ENCODE measurements around the gene MOB3B. TPM values are rescaled to one million over a fixed set of nuclear protein-coding genes. Genes with fewer than 3 reads are reported as not detected.

MOB3B gene
- total RNA-seq, 1 donor, result under 0.01 TPM

DNA sequence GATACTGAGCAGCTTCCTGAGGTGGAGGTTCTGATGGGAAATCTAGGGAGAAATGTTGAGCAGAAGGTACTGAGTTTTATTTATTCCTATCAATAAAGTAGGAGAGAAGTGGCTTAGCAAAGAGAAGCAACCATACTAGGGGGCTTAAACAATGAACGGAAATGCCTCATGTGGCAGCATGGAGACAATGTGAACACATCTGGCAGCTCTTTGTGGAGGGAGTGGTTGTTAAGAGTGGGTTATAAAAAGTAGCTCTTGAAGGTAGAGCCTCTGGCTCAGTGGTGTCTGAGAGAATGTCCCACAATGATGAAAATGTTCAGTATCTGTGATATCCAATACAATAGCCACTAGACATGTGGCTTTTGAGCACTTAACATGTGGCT, 179.9 kb downstream of the MOB3B start:
- DNase-seq (ENCODE audit: insufficient read length, low spot score, missing footprints), result no peak
- H3K4me3 ChIP-seq (ENCODE audit: insufficient read depth, low read length), result no peak overlapping the region
- no peak overlapping the region for H3K27ac ChIP-seq (ENCODE audit: low read depth, low read length)
- H2AFZ ChIP-seq (ENCODE audit: low read length), result no peak overlapping the region
- H3K79me2 ChIP-seq (ENCODE audit: insufficient read depth, low read length), result no peaks in the 10 kb centered on the region
- no peak overlapping the region for H3K4me2 ChIP-seq (ENCODE audit: insufficient read depth, low read length)
- no peak for TF ChIP-seq CTCF (IDR thresholded peaks at IDR 0.05; ENCODE audit: extremely low read depth, low read depth, low read length)
- H3K36me3 ChIP-seq (ENCODE audit: insufficient read depth, low read length), result no peaks in the 10 kb centered on the region
- H3K4me1 ChIP-seq (ENCODE audit: insufficient read depth, low read length), result no peaks in the 10 kb centered on the region
- H4K20me1 ChIP-seq (ENCODE audit: insufficient read depth, low read length), result no peaks in the 10 kb centered on the region
- no peaks in the 10 kb centered on the region for H3K9me3 ChIP-seq (ENCODE audit: low read depth, low read length)
- H3K27me3 ChIP-seq (ENCODE audit: insufficient read depth, low read length), result no peaks in the 10 kb centered on the region

GRCh38 chr9:27348785-27349697, 180.6 kb downstream of the MOB3B start:
- no peak overlapping the region for H2AFZ ChIP-seq (ENCODE audit: low read length)
- no peak overlapping the region for H3K4me3 ChIP-seq (ENCODE audit: insufficient read depth, low read length)
- H3K79me2 ChIP-seq (ENCODE audit: insufficient read depth, low read length), result no peaks in the 10 kb centered on the region
- DNase-seq (ENCODE audit: insufficient read length, low spot score, missing footprints), result no peak
- H3K27ac ChIP-seq (ENCODE audit: low read depth, low read length), result no peak overlapping the region
- no peaks in the 10 kb centered on the region for H3K36me3 ChIP-seq (ENCODE audit: insufficient read depth, low read length)
- H3K4me2 ChIP-seq (ENCODE audit: insufficient read depth, low read length), result no peak overlapping the region
- no peaks in the 10 kb centered on the region for H4K20me1 ChIP-seq (ENCODE audit: insufficient read depth, low read length)
- H3K4me1 ChIP-seq (ENCODE audit: insufficient read depth, low read length), result no peaks in the 10 kb centered on the region
- TF ChIP-seq CTCF (IDR thresholded peaks at IDR 0.05; ENCODE audit: extremely low read depth, low read depth, low read length), result no peak
- H3K9me3 ChIP-seq (ENCODE audit: low read depth, low read length), result no peaks in the 10 kb centered on the region
- H3K27me3 ChIP-seq (ENCODE audit: insufficient read depth, low read length), result no peaks in the 10 kb centered on the region

GRCh38 chr9:27347889-27348288, 181.7 kb downstream of the MOB3B start:
- Histone ChIP-seq H3K4me1 (ENCODE audit: insufficient read depth, low read length) (no peaks in the 10 kb centered on the region), H3K36me3 (ENCODE audit: insufficient read depth, low read length) (no peaks in the 10 kb centered on the region), H3K27me3 (ENCODE audit: insufficient read depth, low read length) (no peaks in the 10 kb centered on the region), H3K4me3 (ENCODE audit: insufficient read depth, low read length) (no peak overlapping the region), H3K4me2 (ENCODE audit: insufficient read depth, low read length) (no peak overlapping the region), H3K79me2 (ENCODE audit: insufficient read depth, low read length) (no peaks in the 10 kb centered on the region), H4K20me1 (ENCODE audit: insufficient read depth, low read length) (no peaks in the 10 kb centered on the region), H3K9me3 (ENCODE audit: low read depth, low read length) (no peaks in the 10 kb centered on the region), H3K27ac (ENCODE audit: low read depth, low read length) (no peak overlapping the region), H2AFZ (ENCODE audit: low read length) (no peak overlapping the region)
- no peak for DNase-seq (ENCODE audit: insufficient read length, low spot score, missing footprints)
- no peak for TF ChIP-seq CTCF (IDR thresholded peaks at IDR 0.05; ENCODE audit: extremely low read depth, low read depth, low read length)

- no peaks in the 10 kb centered on the region for H3K27me3 ChIP-seq (ENCODE audit: insufficient read depth, low read length)
- DNase-seq (ENCODE audit: insufficient read length, low spot score, missing footprints), result no peak
- no peaks in the 10 kb centered on the region for H4K20me1 ChIP-seq (ENCODE audit: insufficient read depth, low read length)
- no peaks in the 10 kb centered on the region for H3K36me3 ChIP-seq (ENCODE audit: insufficient read depth, low read length)
- no peak for TF ChIP-seq CTCF (IDR thresholded peaks at IDR 0.05; ENCODE audit: extremely low read depth, low read depth, low read length)
- no peaks in the 10 kb centered on the region for H3K79me2 ChIP-seq (ENCODE audit: insufficient read depth, low read length)
- H3K4me3 ChIP-seq (ENCODE audit: insufficient read depth, low read length), result no peak overlapping the region
- H3K4me2 ChIP-seq (ENCODE audit: insufficient read depth, low read length), result no peak overlapping the region
- no peak overlapping the region for H3K27ac ChIP-seq (ENCODE audit: low read depth, low read length)
- no peaks in the 10 kb centered on the region for H3K9me3 ChIP-seq (ENCODE audit: low read depth, low read length)
- H3K4me1 ChIP-seq (ENCODE audit: insufficient read depth, low read length), result no peaks in the 10 kb centered on the region
- no peak overlapping the region for H2AFZ ChIP-seq (ENCODE audit: low read length)
These were observed 184.8 kb downstream of the MOB3B start for GRCh38 chr9:27344776-27345175.

Measured in osteoblast (primary cell).